Omental fat pad (tissue), 4 donors: ENCODE data around the gene NOL4L. TPM values are rescaled to one million over a fixed set of nuclear protein-coding genes. Genes with fewer than 3 reads are reported as not detected.

Experiments
- ATAC-seq: fragments of 150-250 bp; one replicate; pipeline ENCODE4 v1.9.1; 2016; ENCODE audit warnings: mild to moderate bottlenecking, moderate library complexity; ENCODE audit not compliant: low FRiP score
- DNase-seq: peaks from one replicate; pipeline ENCODE4 v3.0.0-alpha.2; 2019; ENCODE audit warnings: low spot score
- total RNA-seq, 4 donors: library from RNA; depleted of rRNA; stranded (reverse); fragments of >200 nt; gene quantifications; one replicate each; pipeline ENCODE4 v1.1.0, GENCODE V29; 2016
- TF ChIP-seq, protein P1 (sequence below), 3 donors: fragments of 450-650 bp; IDR thresholded peaks; one replicate each; pipeline ENCODE4 v1.5.1; 2016 to 2017; ENCODE audit warnings: antibody characterized with exemption in 3 of 3, mild to moderate bottlenecking in 3 of 3, moderate library complexity in 2 of 3

NOL4L gene
- total RNA-seq, 4 donors from 2014 or later: 6.8 to 15.3 (median 13.6) TPM

DNA sequence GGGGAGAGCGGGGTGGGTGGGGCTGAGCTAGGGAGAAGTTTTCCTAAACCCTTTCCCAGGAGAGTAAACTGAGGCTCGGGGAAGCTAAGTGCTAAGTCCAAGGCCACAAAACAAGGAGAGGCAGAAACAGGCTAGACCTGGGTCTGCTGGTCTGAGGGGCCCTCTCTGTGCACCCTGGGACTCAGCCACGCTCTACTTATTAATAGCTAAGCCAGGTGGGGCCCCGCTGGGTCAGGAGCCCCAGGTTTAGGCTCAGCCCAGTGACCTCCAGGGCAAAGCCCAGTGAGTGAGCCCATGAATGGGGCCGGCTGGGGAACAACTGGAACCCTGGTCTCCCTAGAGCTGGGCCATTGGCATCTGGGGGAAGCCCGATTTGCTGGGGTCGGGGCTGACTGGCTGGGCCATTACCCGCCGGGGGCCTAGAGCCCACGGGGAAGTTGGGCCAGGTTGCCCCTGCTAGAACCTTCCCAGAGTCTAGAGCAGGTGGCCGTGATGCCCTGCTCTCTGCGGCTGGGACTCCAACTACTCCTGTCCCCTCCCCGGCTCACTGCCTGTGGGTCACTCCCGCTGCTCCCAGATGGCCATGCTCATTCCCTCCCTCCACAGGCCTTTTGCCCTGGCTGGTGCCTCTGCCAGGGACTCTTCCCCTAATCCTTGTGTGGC lies 24.1 kb upstream of the NOL4L start:
- no peak for ATAC-seq
- DNase-seq: no peak
- TF ChIP-seq, protein P1, sequence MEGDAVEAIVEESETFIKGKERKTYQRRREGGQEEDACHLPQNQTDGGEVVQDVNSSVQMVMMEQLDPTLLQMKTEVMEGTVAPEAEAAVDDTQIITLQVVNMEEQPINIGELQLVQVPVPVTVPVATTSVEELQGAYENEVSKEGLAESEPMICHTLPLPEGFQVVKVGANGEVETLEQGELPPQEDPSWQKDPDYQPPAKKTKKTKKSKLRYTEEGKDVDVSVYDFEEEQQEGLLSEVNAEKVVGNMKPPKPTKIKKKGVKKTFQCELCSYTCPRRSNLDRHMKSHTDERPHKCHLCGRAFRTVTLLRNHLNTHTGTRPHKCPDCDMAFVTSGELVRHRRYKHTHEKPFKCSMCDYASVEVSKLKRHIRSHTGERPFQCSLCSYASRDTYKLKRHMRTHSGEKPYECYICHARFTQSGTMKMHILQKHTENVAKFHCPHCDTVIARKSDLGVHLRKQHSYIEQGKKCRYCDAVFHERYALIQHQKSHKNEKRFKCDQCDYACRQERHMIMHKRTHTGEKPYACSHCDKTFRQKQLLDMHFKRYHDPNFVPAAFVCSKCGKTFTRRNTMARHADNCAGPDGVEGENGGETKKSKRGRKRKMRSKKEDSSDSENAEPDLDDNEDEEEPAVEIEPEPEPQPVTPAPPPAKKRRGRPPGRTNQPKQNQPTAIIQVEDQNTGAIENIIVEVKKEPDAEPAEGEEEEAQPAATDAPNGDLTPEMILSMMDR (IDR thresholded peaks at IDR 0.05): no peak

DNA sequence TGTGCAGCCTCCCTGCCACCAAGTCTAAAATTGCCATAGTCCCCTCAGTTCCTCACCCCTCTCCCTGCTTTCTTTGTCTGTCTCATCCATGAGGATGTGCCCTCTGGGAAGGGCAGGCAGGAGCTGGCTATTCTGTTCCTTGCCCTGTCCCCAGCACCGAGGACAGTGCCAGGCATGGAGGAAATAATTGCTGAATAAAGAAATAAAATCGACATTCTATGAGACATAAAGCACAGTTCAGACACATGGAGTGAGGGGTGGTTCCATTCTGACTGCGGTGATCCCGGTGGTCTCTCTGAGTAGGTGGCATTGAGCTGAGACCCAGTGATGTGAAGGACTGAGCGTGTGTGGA lies 23.5 kb upstream of the NOL4L start:
- DNase-seq (no peak), ATAC-seq (no peak)
- TF ChIP-seq, protein P1 (IDR thresholded peaks at IDR 0.05): no peak

DNA sequence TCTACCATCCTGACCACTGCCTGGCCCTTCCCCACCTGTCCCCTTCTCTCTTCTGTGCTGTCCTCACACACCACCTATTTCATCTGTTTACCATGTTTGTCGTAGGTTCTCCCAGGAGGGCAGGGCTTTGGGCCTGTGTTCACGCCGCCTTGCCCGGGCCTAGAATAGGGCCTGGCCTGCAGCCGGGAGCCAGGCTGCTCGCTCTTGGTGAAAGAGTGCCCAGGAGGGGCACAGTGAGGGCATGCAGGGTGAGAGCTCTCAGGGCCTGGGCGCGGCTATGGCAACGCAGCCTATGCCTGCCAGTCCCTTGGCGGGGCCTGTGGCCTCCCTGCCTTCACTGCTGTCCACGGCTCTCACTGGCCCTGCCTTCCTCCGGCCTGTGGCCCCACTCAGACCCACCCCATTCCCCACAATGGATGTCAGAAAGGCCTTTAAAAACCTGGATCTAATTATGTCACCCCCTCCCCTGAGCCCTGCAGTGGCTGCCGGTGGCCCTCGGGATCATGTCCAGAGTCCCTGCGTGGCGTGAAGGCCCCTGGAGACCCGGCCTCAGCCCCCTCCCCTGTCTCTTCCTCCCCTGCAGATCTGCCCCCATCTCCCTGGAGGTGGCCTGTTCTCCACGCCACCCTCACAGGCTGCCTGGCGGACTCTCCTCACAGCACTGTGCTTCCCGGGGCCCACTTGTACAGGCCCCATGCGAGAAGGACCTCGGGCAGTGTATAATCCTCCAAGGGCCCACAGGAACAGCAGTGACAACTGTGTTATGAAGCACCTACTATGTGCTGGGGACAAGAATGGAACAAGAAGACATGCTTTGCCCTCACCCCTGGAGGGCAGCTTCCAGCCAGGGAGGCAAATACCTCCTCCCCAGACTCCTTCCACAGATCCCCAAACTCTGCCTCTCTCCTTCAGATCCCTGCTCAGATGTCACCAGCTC lies 22.9 kb upstream of the NOL4L start:
- ATAC-seq: no peak

DNA sequence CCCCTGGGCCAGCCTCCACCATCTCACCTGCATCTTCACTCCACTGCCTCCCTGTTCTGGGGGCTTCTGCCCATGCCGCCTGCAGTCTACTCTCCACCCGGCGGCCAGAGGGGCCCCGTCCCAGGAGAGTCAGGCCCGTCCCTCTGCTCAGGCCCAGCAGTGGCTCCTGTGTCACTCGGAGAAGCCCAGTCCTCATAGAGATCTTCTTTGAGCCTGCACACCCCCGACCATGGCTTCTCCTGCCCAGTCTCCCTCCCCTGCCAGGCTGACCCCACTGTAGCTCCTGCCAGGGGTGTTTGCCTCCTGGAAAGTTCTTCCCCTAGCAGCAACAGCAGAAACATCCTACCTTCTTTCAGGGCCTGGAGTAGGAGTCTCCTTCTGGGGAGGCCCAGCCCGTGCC lies 22.2 kb upstream of the NOL4L start:
- TF ChIP-seq, protein P1 (IDR thresholded peaks at IDR 0.05): no peak
- DNase-seq: no peak
- no peak for ATAC-seq

More for the DNA sequence above, 22.9 kb upstream of the NOL4L start:
- no peak for DNase-seq
- TF ChIP-seq, protein P1 (IDR thresholded peaks at IDR 0.05): no peak

DNA sequence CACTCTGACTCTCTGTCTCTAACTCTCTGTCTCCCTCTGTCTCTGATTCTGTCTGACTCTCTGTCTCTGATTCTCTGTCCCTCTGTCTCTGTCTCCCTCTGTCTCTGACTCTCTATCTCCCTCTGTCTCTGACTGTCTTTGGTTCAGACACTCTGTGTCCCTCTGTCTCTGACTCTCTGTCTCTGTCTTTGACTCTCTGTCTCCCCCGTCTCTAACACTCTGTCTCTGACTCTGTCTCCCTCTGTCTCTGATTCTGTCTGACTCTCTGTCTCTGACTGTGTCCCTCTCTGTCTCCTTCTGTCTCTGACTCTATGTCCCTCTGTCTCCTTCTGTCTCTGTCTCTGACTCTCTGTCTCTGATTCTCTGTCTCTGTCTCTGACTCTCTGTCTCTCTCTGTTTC lies 21.7 kb upstream of the NOL4L start:
- TF ChIP-seq, protein P1 (IDR thresholded peaks at IDR 0.05): no peak
- no peak for ATAC-seq
- DNase-seq: no peak

DNA sequence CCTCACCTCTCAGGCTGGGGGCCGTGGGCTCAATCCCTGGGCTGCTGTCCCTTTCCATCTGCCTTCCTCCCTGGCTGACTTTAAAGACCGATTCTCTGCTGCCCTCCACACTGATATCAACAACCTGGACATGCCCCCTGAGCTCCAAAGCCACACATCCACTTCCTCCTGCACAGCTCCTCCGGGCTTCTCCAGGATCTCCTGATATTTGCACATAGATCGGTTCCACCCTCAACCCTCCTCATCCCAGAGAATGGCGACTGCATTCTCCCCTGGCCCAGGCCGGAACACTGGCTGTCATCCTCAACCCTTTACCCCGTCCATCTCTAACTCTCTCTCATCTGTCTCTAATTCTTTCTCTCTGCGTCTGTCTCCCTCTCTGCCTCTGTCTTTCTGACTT lies 21.0 kb upstream of the NOL4L start:
- TF ChIP-seq, protein P1 (IDR thresholded peaks at IDR 0.05): no peak
- DNase-seq (no peak), ATAC-seq (no peak)
